Caco-2 (cell line): ENCODE results near the gene SYT1. TPM values are rescaled to one million over a fixed set of nuclear protein-coding genes. Genes with fewer than 3 reads are reported as not detected.

ENCODE experiments used
- BruUV-seq: library from RNA; stranded (reverse); fragments of 400-500 nt; replicated peaks from 2 replicates; lab custom pipeline; 2021; lab: Mats Ljungman, UMichigan
- CTCF ChIA-PET: fragments of 300-600 bp; sonication (Branson Sonifier 250); formaldehyde crosslinking; loops from one replicate; lab custom pipeline; 2022; ENCODE audit warnings: antibody characterized with exemption; lab: Charles Lee
- POLR2A ChIA-PET: fragments of 300-600 bp; sonication (Branson Sonifier 250); formaldehyde crosslinking; loops from one replicate; lab custom pipeline; 2022; ENCODE audit warnings: antibody characterized with exemption; lab: Charles Lee
- DNase-seq, 2 experiments: peaks; one replicate each; pipeline versions ENCODE4 v3.0.0 to v3.0.0-alpha.2; 2020 to 2022
- H3K27me3 ChIP-seq: replicated peaks from 2 replicates; pipeline ENCODE4 v1.6.0; 2011; ENCODE audit warnings: low read length; ENCODE audit not compliant: control insufficient read depth, insufficient read depth
- H3K36me3 ChIP-seq: 2 replicates; pipeline ENCODE4 v1.5.1; 2011; ENCODE audit warnings: low read length; ENCODE audit not compliant: control insufficient read depth, insufficient read depth
- H3K4me1 ChIP-seq: fragments of 250-450 bp; sonication (Bioruptor Pico); 2 replicates; pipeline ENCODE4 v1.5.1; 2020; ENCODE audit warnings: mild to moderate bottlenecking
- H3K4me3 ChIP-seq: 2 replicates; pipeline ENCODE4 v1.5.1; 2011; ENCODE audit warnings: low read depth, mild to moderate bottlenecking, control low read depth, low read length
- H3K9me3 ChIP-seq: fragments of 250-450 bp; sonication (Bioruptor Pico); 2 replicates; pipeline ENCODE4 v1.5.1; 2020; ENCODE audit warnings: mild to moderate bottlenecking, moderate library complexity
- H3K27ac Mint-ChIP-seq: one replicate; pipeline ENCODE4 v1.8.0; 2022; ENCODE audit warnings: mixed read lengths; ENCODE audit not compliant: unreplicated experiment
- H3K27me3 Mint-ChIP-seq: one replicate; pipeline ENCODE4 v1.8.0; 2022; ENCODE audit warnings: mixed read lengths; ENCODE audit not compliant: insufficient read depth, unreplicated experiment
- H3K36me3 Mint-ChIP-seq: one replicate; pipeline ENCODE4 v1.8.0; 2022; ENCODE audit warnings: mild to moderate bottlenecking, mixed read lengths; ENCODE audit not compliant: insufficient read depth, unreplicated experiment
- H3K4me1 Mint-ChIP-seq: one replicate; pipeline ENCODE4 v1.8.0; 2022; ENCODE audit warnings: low read depth, mixed read lengths; ENCODE audit not compliant: unreplicated experiment
- H3K4me3 Mint-ChIP-seq: one replicate; pipeline ENCODE4 v1.8.0; 2022; ENCODE audit warnings: mild to moderate bottlenecking, moderate library complexity, mixed read lengths; ENCODE audit not compliant: unreplicated experiment
- H3K9me3 Mint-ChIP-seq: one replicate; pipeline ENCODE4 v1.8.0; 2022; ENCODE audit warnings: mixed read lengths; ENCODE audit not compliant: unreplicated experiment
- intact Hi-C: fragments of 100-400 bp; cut with micrococcal nuclease; formaldehyde crosslinking; loops from one replicate; pipeline ENCODE4 v1.10.0; 2022; ENCODE audit not compliant: unreplicated experiment
- total RNA-seq: library from RNA; stranded (reverse); gene quantifications from 2 replicates; pipeline ENCODE4 v1.2.3, GENCODE V29; 2022
- TF ChIP-seq, protein P1 (sequence below), 2 experiments: fragments of 200-600 bp in 1 of 2; IDR thresholded peaks; 1 replicate in 1 of 2; 2 replicates in 1 of 2; pipeline versions ENCODE4 v1.5.1 to v1.8.0; 2011 to 2022; ENCODE audit warnings: antibody characterized with exemption in 1 of 2, control low read depth in 1 of 2, inconsistent platforms in 1 of 2, low read depth in 1 of 2, low read length in 1 of 2, mild to moderate bottlenecking in 1 of 2, moderate library complexity in 1 of 2; ENCODE audit not compliant: insufficient read depth in 1 of 2, severe bottlenecking in 1 of 2, unreplicated experiment in 1 of 2

SYT1 gene
- total RNA-seq, 1 experiment from 2014 or later = 0.39 TPM

DNA sequence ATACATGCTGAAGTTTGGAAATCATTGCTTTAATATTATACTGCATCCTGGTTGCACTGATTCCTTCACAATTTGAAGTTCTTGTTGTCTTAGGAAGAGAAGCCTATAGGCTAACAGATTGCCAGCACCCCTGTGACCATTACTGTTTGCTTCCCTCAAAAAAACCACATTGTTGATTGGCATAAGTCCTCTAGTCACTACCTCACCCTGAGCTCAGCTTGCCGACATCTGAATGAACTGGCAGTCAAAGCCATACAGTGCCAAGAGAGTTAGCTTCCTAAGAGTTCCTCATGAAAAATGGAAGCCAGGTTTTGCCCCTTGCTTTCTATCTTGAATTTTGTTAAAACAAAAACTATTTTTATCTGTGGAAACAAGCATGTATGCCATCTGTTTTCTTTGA is 276.1 kb downstream of the SYT1 start:
- peaks cover 3% of the 10 kb centered on the region for H3K27me3 Mint-ChIP-seq
- DNase-seq = no peak
- H3K9me3 Mint-ChIP-seq = no peaks in the 10 kb centered on the region
- Histone ChIP-seq H3K4me3 (no peak overlapping the region), H3K4me1 (no peaks in the 10 kb centered on the region), H3K9me3 (no peaks in the 10 kb centered on the region), H3K36me3 (no peaks in the 10 kb centered on the region), H3K27me3 (no peaks in the 10 kb centered on the region)
- H3K27ac Mint-ChIP-seq = no peak overlapping the region
- H3K4me3 Mint-ChIP-seq = no peak overlapping the region
- no TSS peak for BruUV-seq
- TF ChIP-seq, protein P1, sequence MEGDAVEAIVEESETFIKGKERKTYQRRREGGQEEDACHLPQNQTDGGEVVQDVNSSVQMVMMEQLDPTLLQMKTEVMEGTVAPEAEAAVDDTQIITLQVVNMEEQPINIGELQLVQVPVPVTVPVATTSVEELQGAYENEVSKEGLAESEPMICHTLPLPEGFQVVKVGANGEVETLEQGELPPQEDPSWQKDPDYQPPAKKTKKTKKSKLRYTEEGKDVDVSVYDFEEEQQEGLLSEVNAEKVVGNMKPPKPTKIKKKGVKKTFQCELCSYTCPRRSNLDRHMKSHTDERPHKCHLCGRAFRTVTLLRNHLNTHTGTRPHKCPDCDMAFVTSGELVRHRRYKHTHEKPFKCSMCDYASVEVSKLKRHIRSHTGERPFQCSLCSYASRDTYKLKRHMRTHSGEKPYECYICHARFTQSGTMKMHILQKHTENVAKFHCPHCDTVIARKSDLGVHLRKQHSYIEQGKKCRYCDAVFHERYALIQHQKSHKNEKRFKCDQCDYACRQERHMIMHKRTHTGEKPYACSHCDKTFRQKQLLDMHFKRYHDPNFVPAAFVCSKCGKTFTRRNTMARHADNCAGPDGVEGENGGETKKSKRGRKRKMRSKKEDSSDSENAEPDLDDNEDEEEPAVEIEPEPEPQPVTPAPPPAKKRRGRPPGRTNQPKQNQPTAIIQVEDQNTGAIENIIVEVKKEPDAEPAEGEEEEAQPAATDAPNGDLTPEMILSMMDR (IDR thresholded peaks at IDR 0.05; ENCODE audit: insufficient read depth in 1 of 2, low read depth in 1 of 2, low read length in 1 of 2, severe bottlenecking in 1 of 2, unreplicated experiment in 1 of 2) = no peak
- H3K36me3 Mint-ChIP-seq = no peaks in the 10 kb centered on the region
- POLR2A ChIA-PET = no interaction called here
- H3K4me1 Mint-ChIP-seq = no peaks in the 10 kb centered on the region
- intact Hi-C loops = no loop called here
- CTCF ChIA-PET = no interaction called here

DNA sequence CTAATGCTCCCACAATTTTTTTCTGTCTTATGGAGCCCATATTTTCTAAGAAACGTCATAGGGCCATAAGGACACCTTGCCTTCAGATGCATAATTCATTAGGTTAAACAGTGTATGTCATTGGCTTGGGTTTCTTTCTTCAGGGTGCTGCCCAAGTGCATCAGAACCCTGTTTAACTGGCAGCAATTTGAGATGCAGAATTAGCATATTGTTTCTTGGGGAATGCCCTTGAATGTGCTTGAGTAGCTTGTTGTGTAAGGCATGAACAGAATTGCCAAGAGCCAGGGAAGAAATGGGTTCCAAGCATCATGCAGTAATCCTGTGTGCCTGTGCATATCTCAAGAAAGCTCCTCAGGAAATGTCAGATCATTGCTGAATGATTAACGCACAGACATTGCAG is 277.2 kb downstream of the SYT1 start:
- Mint-ChIP-seq H3K27ac (no peak overlapping the region), H3K4me3 (no peak overlapping the region), H3K4me1 (no peaks in the 10 kb centered on the region), H3K27me3 (peaks cover 3% of the 10 kb centered on the region), H3K9me3 (no peaks in the 10 kb centered on the region), H3K36me3 (no peaks in the 10 kb centered on the region)
- no peaks in the 10 kb centered on the region for H3K9me3 ChIP-seq
- TF ChIP-seq, protein P1 (IDR thresholded peaks at IDR 0.05; ENCODE audit: insufficient read depth in 1 of 2, low read depth in 1 of 2, low read length in 1 of 2, severe bottlenecking in 1 of 2, unreplicated experiment in 1 of 2) = no peak
- POLR2A ChIA-PET = no interaction called here
- H3K4me1 ChIP-seq = no peaks in the 10 kb centered on the region
- no peaks in the 10 kb centered on the region for H3K36me3 ChIP-seq
- intact Hi-C loops = no loop called here
- no peaks in the 10 kb centered on the region for H3K27me3 ChIP-seq
- H3K4me3 ChIP-seq = no peak overlapping the region
- no TSS peak for BruUV-seq
- CTCF ChIA-PET = no interaction called here
- DNase-seq = no peak

DNA sequence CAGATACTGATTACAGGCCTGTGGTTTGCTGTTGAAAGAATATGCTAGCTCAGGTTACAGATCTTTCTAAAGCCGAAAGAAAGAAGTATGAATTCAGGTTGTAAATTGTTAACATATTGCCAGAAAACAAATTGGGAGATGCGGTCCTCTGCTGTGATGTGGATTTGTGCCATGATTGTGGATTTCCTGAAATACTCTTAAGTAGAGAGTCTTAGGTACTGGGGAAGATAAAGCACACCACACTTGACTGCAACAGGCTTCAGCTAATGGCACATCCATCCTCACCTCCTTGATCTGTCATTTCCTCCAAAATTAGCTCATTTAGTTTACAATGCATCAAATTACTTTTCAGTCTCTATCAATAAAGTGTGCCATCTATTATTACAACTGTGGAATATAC is 279.2 kb downstream of the SYT1 start:
- H3K27me3 Mint-ChIP-seq = peaks cover 3% of the 10 kb centered on the region
- H3K27ac Mint-ChIP-seq = no peak overlapping the region
- CTCF ChIA-PET = no interaction called here
- H3K9me3 Mint-ChIP-seq = no peaks in the 10 kb centered on the region
- no peak overlapping the region for H3K4me3 ChIP-seq
- POLR2A ChIA-PET = no interaction called here
- H3K4me3 Mint-ChIP-seq = no peak overlapping the region
- no peaks in the 10 kb centered on the region for H3K27me3 ChIP-seq
- no peaks in the 10 kb centered on the region for H3K9me3 ChIP-seq
- no peaks in the 10 kb centered on the region for H3K36me3 Mint-ChIP-seq
- TF ChIP-seq, protein P1 (IDR thresholded peaks at IDR 0.05; ENCODE audit: insufficient read depth in 1 of 2, low read depth in 1 of 2, low read length in 1 of 2, severe bottlenecking in 1 of 2, unreplicated experiment in 1 of 2) = no peak
- no TSS peak for BruUV-seq
- no peaks in the 10 kb centered on the region for H3K36me3 ChIP-seq
- no peaks in the 10 kb centered on the region for H3K4me1 Mint-ChIP-seq
- H3K4me1 ChIP-seq = no peaks in the 10 kb centered on the region
- no peak for DNase-seq
- intact Hi-C loops = no loop called here
